Type B pancreatic cell (in vitro differentiated cells): ENCODE measurements around the gene DUSP2. TPM values are rescaled to one million over a fixed set of nuclear protein-coding genes. Genes with fewer than 3 reads are reported as not detected.

Experiments
- DNase-seq: peaks from one replicate; pipeline ENCODE4 v3.0.0; 2021; ENCODE audit warnings: mixed read lengths; ENCODE audit not compliant: unreplicated experiment; ENCODE audit errors: extremely low spot score
- H3K27ac Mint-ChIP-seq: 2 replicates; pipeline ENCODE4 v1.8.0; 2021; ENCODE audit warnings: mild to moderate bottlenecking, mixed read lengths
- H3K27me3 Mint-ChIP-seq: 2 replicates; pipeline ENCODE4 v1.8.0; 2021; ENCODE audit warnings: mixed read lengths
- H3K36me3 Mint-ChIP-seq: 2 replicates; pipeline ENCODE4 v1.8.0; 2021; ENCODE audit warnings: mixed read lengths
- H3K4me1 Mint-ChIP-seq: one replicate; pipeline ENCODE4 v1.8.0; 2021; ENCODE audit warnings: mixed read lengths; ENCODE audit not compliant: unreplicated experiment
- H3K4me3 Mint-ChIP-seq: 2 replicates; pipeline ENCODE4 v1.8.0; 2021; ENCODE audit warnings: mild to moderate bottlenecking, mixed read lengths
- H3K9me3 Mint-ChIP-seq: 2 replicates; pipeline ENCODE4 v1.8.0; 2021; ENCODE audit warnings: mixed read lengths
- total RNA-seq: library from RNA; stranded (reverse); gene quantifications from 2 replicates; pipeline ENCODE4 v1.2.1, GENCODE V29; 2021; ENCODE audit warnings: low replicate concordance
- TF ChIP-seq, protein P1 (sequence below): fragments of 200-600 bp; sonication (generic); conservative IDR thresholded peaks from 2 replicates; pipeline ENCODE4 v1.5.0; 2021; ENCODE audit warnings: antibody characterized with exemption, mild to moderate bottlenecking

DUSP2 gene
- total RNA-seq, 1 donor from 2014 or later: 4.5 TPM

DNA sequence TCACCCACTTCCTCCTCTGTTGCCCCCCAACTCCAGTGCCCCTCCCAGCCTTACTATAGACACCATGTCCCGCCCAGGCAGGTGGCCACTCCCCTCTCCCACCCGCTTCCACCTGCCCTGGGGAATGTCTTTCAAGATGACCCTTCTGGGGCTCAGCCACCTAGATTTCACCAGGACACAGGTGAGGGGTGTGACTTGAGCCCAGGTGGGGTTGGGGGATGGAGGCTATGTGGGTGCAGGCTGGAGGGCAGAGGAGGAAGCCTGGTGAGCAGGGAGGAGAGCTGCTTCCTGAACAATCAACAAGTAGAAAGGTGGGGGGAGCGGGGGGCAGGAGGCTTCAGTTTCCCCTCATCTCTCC, 37.6 kb downstream of the DUSP2 start:
- Mint-ChIP-seq H3K9me3 (peaks cover 6% of the 10 kb centered on the region), H3K27ac (no peak overlapping the region), H3K4me3 (no peak overlapping the region), H3K27me3 (no peaks in the 10 kb centered on the region), H3K36me3 (no peaks in the 10 kb centered on the region), H3K4me1 (peaks cover 11% of the 10 kb centered on the region)
- DNase-seq: no peak
- TF ChIP-seq, protein P1, sequence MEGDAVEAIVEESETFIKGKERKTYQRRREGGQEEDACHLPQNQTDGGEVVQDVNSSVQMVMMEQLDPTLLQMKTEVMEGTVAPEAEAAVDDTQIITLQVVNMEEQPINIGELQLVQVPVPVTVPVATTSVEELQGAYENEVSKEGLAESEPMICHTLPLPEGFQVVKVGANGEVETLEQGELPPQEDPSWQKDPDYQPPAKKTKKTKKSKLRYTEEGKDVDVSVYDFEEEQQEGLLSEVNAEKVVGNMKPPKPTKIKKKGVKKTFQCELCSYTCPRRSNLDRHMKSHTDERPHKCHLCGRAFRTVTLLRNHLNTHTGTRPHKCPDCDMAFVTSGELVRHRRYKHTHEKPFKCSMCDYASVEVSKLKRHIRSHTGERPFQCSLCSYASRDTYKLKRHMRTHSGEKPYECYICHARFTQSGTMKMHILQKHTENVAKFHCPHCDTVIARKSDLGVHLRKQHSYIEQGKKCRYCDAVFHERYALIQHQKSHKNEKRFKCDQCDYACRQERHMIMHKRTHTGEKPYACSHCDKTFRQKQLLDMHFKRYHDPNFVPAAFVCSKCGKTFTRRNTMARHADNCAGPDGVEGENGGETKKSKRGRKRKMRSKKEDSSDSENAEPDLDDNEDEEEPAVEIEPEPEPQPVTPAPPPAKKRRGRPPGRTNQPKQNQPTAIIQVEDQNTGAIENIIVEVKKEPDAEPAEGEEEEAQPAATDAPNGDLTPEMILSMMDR: no peak

DNA sequence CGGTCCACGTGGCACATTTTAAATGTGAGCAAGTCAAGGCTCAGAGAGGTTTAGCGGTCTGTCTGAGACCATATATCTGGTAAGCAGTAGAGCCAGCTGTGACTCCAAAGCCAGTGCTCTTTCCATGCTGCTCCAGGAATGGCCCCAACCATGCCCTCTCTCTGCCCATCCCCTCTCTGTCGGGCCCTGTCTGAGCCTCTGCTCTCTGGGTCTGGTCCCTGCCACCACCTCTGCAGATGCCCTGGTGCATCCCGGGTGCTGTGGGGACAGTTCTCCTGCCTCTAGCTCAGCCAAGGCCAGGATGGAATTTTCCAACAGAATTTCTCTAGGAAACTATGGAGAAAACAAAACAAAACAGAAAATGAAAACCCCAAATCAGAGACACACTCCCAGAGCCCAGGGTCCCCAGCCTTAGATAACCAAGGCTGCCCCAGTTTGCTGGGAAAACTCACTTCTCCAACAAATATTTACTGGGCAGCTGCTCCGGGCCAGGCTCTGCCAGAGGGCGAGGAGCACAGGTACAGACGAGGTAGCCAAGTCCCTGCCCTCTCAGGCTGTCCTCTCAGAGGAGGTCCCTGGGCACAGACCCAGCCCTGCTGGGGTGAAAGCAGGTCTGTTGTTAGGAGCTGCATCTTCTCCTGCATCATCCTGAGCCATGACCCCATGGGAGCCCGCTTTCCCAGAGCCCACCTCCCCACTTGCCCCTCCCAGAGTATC, 38.1 kb downstream of the DUSP2 start:
- Mint-ChIP-seq H3K36me3 (no peaks in the 10 kb centered on the region), H3K27ac (no peak overlapping the region), H3K4me3 (no peak overlapping the region), H3K9me3 (peaks cover 6% of the 10 kb centered on the region), H3K4me1 (peaks cover 11% of the 10 kb centered on the region), H3K27me3 (no peaks in the 10 kb centered on the region)
- TF ChIP-seq, protein P1: no peak
- no peak for DNase-seq

DNA sequence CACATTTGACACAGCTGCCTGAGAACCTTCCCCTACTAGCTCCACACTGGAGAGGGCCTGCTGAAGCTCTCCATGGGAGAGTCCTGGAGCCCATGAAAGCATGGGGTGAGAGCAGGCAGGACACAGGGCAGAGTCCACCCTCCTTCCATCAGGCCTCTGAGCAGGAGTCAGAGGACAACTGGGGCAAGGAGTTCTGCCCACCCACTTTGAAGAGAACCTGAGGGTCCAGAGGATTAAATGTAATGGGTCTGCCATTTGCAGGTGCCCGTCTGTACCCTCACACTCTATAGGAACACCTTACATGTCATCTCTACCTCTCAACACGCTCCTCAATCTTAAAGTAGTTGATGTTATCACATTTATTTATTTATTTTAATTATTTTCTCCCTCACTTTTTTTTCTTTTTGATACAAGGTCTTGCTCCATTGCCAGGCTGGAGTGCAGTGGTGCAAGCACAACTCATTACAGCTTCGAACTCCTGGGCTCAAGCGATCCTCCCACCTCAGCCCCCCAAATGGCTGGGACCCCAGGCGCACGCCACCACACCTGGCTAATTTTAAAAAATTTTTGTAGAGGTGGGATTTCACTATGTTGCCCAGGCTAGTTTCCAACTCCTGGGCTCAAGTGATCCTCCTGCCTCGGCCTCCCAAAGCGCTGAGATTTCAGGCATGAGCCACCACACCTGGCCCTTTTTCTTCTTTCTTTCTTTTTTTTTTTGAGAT, 39.1 kb downstream of the DUSP2 start:
- TF ChIP-seq, protein P1: no peak
- Mint-ChIP-seq H3K27ac (no peak overlapping the region), H3K4me1 (peaks cover 11% of the 10 kb centered on the region), H3K27me3 (no peaks in the 10 kb centered on the region), H3K4me3 (no peak overlapping the region), H3K36me3 (no peaks in the 10 kb centered on the region), H3K9me3 (peaks cover 6% of the 10 kb centered on the region)
- no peak for DNase-seq

DNA sequence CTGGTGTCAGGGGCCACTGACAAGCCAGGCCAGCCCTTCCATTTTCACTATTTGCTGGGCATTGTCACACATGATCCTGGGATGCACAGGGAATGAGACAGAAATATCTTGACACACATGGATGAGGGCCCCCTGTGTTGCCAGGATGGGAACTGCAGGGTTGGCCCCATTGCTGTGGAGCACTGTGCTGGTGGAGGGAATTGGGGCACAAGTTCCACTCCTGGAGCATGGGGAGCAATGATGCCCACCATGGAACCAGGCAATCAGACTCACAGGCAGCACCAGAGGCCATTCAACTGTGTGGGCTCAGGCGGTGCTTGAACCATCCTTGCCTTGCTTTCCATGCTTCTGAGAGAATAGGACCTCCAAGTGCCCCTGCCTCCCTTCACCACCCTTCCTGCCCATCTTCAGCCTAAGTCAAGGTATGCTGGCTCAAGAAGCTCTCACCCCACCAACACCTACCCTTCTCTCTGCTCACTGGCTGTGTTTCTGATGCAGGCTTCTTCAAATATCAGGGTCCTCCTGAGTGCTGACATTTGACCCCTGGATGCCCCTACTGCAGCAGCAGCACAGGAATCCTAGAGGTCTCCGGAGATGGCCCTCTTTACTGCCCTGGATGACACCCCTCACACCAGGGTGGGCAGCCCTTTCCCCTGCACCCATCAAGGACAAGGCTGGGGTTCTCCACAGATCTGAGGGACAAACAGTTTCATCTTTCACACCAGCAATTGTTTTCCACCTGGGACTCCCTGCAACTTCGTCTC, 39.9 kb downstream of the DUSP2 start:
- no peak for DNase-seq
- Mint-ChIP-seq H3K27ac (no peak overlapping the region), H3K36me3 (no peaks in the 10 kb centered on the region), H3K4me3 (no peak overlapping the region), H3K27me3 (no peaks in the 10 kb centered on the region), H3K4me1 (peaks cover 11% of the 10 kb centered on the region), H3K9me3 (peaks cover 6% of the 10 kb centered on the region)
- TF ChIP-seq, protein P1: no peak

DNA sequence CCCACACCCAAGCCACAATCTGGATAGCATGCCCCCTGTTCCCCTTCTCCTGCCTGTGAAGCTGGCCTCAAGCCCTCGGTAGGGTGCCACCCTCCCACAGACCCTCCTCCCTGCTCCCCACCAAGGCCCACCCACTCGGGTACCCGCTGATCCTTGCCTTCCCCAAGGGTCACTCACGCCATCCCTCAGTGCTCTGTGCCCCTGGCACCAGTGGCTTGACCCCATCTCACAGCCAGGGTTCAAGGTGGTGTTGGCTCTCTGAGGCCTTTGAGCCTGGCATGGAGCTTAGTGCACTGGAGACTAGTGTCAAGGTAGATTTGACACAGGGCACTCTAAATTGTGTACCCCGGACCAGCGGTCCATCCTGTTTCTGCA, 40.8 kb downstream of the DUSP2 start:
- H3K27ac Mint-ChIP-seq: no peak overlapping the region
- no peak overlapping the region for H3K4me3 Mint-ChIP-seq
- H3K4me1 Mint-ChIP-seq: peaks cover 11% of the 10 kb centered on the region
- no peak for DNase-seq
- H3K27me3 Mint-ChIP-seq: no peaks in the 10 kb centered on the region
- H3K36me3 Mint-ChIP-seq: no peaks in the 10 kb centered on the region
- TF ChIP-seq, protein P1: no peak
- peaks cover 6% of the 10 kb centered on the region for H3K9me3 Mint-ChIP-seq
